HG03460 (cell line): ENCODE results near the gene FZR1.
A peak's percentile ranks its signal among the peaks of the same experiment; 100 is the strongest.

Source experiments
- ATAC-seq: cut with Tn5 transposase; IDR thresholded peaks from one replicate; pipeline ENCODE4 v1.9.1; 2021; ENCODE audit not compliant: unreplicated experiment

The FZR1 gene

GRCh38 chr19:3505598-3506383, at the start of gene FZR1:
FZR1 (plus strand) TSS chr19:3506311; CDS start chr19:3522990, 16,679 bp downstream.
- peak; percentile 84 for ATAC-seq

- no peak for ATAC-seq
These were observed 49.1 kb upstream of the FZR1 start for GRCh38 chr19:3456925-3457527.

GRCh38 chr19:3457528-3458228, 48.4 kb upstream of the FZR1 start:
- no peak for ATAC-seq

- no peak for ATAC-seq
These were observed 47.7 kb upstream of the FZR1 start for GRCh38 chr19:3458229-3459088.

GRCh38 chr19:3459089-3459881, 46.8 kb upstream of the FZR1 start:
- no peak for ATAC-seq

GRCh38 chr19:3459965-3460582, 46.0 kb upstream of the FZR1 start:
- ATAC-seq, result no peak

- ATAC-seq, result no peak
These were observed 43.0 kb upstream of the FZR1 start for GRCh38 chr19:3462991-3463713.

GRCh38 chr19:3463714-3464586, 42.2 kb upstream of the FZR1 start:
- no peak for ATAC-seq

- ATAC-seq, result no peak
These were observed 41.4 kb upstream of the FZR1 start for GRCh38 chr19:3464587-3465235.

GRCh38 chr19:3465552-3465951, 40.6 kb upstream of the FZR1 start:
- no peak for ATAC-seq

GRCh38 chr19:3466635-3467034, 39.5 kb upstream of the FZR1 start:
- no peak for ATAC-seq

- no peak for ATAC-seq
These were observed 38.5 kb upstream of the FZR1 start for GRCh38 chr19:3467437-3468198.

GRCh38 chr19:3468211-3468610, 37.9 kb upstream of the FZR1 start:
- no peak for ATAC-seq

GRCh38 chr19:3469638-3470499, 36.2 kb upstream of the FZR1 start:
- ATAC-seq, result no peak

GRCh38 chr19:3470500-3471128, 35.5 kb upstream of the FZR1 start:
- ATAC-seq, result no peak
